ENCODE measurements around the gene OLFM1.
A peak's percentile ranks its signal among the peaks of the same experiment; 100 is the strongest.

Gene OLFM1

GRCh38 chr9:135076876-135077430 lies 10.5 kb upstream of the OLFM1 start:
- DNase-seq = no peak

GRCh38 chr9:135077497-135078200 lies 9.8 kb upstream of the OLFM1 start:
- DNase-seq = peak; percentile 26

- no peak for DNase-seq
Observed at GRCh38 chr9:135078361-135078821, 9.1 kb upstream of the OLFM1 start.

GRCh38 chr9:135079018-135079417 lies 8.4 kb upstream of the OLFM1 start:
- DNase-seq = no peak

- DNase-seq = no peak
Observed at GRCh38 chr9:135079676-135080075, 7.8 kb upstream of the OLFM1 start.

- DNase-seq = no peak
Observed at GRCh38 chr9:135080286-135081263, 6.9 kb upstream of the OLFM1 start.

GRCh38 chr9:135081264-135081660 lies 6.2 kb upstream of the OLFM1 start:
- no peak for DNase-seq

GRCh38 chr9:135081731-135082130 lies 5.7 kb upstream of the OLFM1 start:
- DNase-seq = no peak

- no peak for DNase-seq
Observed at GRCh38 chr9:135082536-135082935, 4.9 kb upstream of the OLFM1 start.

- no peak for DNase-seq
Observed at GRCh38 chr9:135083241-135083810, 4.1 kb upstream of the OLFM1 start.

- DNase-seq = no peak
Observed at GRCh38 chr9:135083831-135084230, 3.6 kb upstream of the OLFM1 start.

- DNase-seq = no peak
Observed at GRCh38 chr9:135084262-135084661, 3.2 kb upstream of the OLFM1 start.

GRCh38 chr9:135084881-135085760 lies 2.3 kb upstream of the OLFM1 start:
- no peak for DNase-seq

GRCh38 chr9:135085830-135086546 lies 1.5 kb upstream of the OLFM1 start:
- DNase-seq = peak; percentile 52

- no peak for DNase-seq
Observed at GRCh38 chr9:135086597-135087488, 625 bp upstream of the OLFM1 start.

- no peak for DNase-seq
Observed at GRCh38 chr9:135087899-135088347, 455 bp downstream of the OLFM1 start.

GRCh38 chr9:135088348-135088978 lies 995 bp downstream of the OLFM1 start:
- no peak for DNase-seq

GRCh38 chr9:135088979-135089847 lies 1.7 kb downstream of the OLFM1 start:
- no peak for DNase-seq

GRCh38 chr9:135090081-135090480 lies 2.6 kb downstream of the OLFM1 start:
- DNase-seq = no peak
